HCT116 (cell line): Measurements from ENCODE around the gene KRIT1. TPM values are rescaled to one million over a fixed set of nuclear protein-coding genes. Genes with fewer than 3 reads are reported as not detected.

Experiments
- ATAC-seq: fragments of 200-7000 bp; cut with Tn5 transposase; 2 replicates; pipeline ENCODE4 v1.9.1; 2020; ENCODE audit warnings: mild to moderate bottlenecking, moderate library complexity
- BruUV-seq: library from RNA; stranded (reverse); fragments of 400-500 nt; replicated peaks from 2 replicates; lab custom pipeline; 2021; lab: Mats Ljungman, UMichigan
- CTCF ChIA-PET: fragments of 300-600 bp; sonication (Branson Sonifier 250); formaldehyde crosslinking; loops from one replicate; lab custom pipeline; 2021; ENCODE audit warnings: antibody characterized with exemption; lab: Charles Lee
- POLR2A ChIA-PET: fragments of 300-600, 350-600 bp; sonication (Branson Sonifier 250); formaldehyde crosslinking; loops from one replicate; lab custom pipeline; 2021; ENCODE audit warnings: antibody characterized with exemption; lab: Charles Lee
- RAD21 ChIA-PET, 2 experiments: fragments of 300-600 bp; sonication (Branson Sonifier 250); formaldehyde crosslinking; loops; one replicate each; lab custom pipeline; 2023; ENCODE audit warnings: low total read pairs in 2 of 2; ENCODE audit not compliant: uncharacterized antibody in 2 of 2, unreplicated experiment in 2 of 2, low non-redundant PET in 1 of 2; lab: Charles Lee
- DNase-seq: peaks from one replicate; pipeline ENCODE4 v3.0.0-alpha.2; 2010; ENCODE audit warnings: low read depth, low spot score
- H2AFZ ChIP-seq: fragments of 200-600 bp; shearing (Covaris generic), sonication (generic); 2 replicates; pipeline ENCODE4 v1.6.1; 2017; ENCODE audit warnings: low read depth, mixed run types, mixed read lengths, antibody characterized with exemption, low read length; ENCODE audit not compliant: poor library complexity, severe bottlenecking
- H3K27ac ChIP-seq: 2 replicates; pipeline ENCODE4 v1.5.1; 2012; ENCODE audit warnings: low read depth, low read length
- H3K27me3 ChIP-seq: fragments of 200-600 bp; sonication (generic); 2 replicates; pipeline ENCODE4 v1.6.1; 2016; ENCODE audit warnings: mixed run types, low read length, mixed read lengths; ENCODE audit not compliant: insufficient read depth
- H3K36me3 ChIP-seq, 2 experiments: fragments of 200-500 bp in 1 of 2; fragments of 200-600 bp in 1 of 2; sonication (Bioruptor generic) in 1 of 2; sonication (generic) in 1 of 2; 2 replicates each; pipeline versions ENCODE4 v1.5.1 to v1.6.1; 2014 to 2016; ENCODE audit warnings: low read length in 2 of 2, inconsistent platforms in 1 of 2, mixed read lengths in 1 of 2, mixed run types in 1 of 2; ENCODE audit not compliant: insufficient read depth in 2 of 2, control insufficient read depth in 1 of 2
- H3K4me1 ChIP-seq, 2 experiments: fragments of 200-600 bp in 1 of 2; sonication (generic) in 1 of 2; 2 replicates each; pipeline versions ENCODE4 v1.5.1 to v1.6.1; 2012 to 2017; ENCODE audit warnings: low read length in 2 of 2, inconsistent platforms in 1 of 2, mild to moderate bottlenecking in 1 of 2, mixed read lengths in 1 of 2, mixed run types in 1 of 2, moderate library complexity in 1 of 2; ENCODE audit not compliant: insufficient read depth in 2 of 2, control insufficient read depth in 1 of 2
- H3K4me2 ChIP-seq: fragments of 200-600 bp; sonication (generic); 2 replicates; pipeline ENCODE4 v1.6.1; 2017; ENCODE audit warnings: mixed run types, low read length, mixed read lengths
- H3K4me3 ChIP-seq, 2 experiments: fragments of 200-600 bp in 1 of 2; sonication (generic) in 1 of 2; replicated peaks in 1 of 2; 2 replicates each; pipeline ENCODE4 v1.5.1; 2011 to 2016; ENCODE audit warnings: low read length in 2 of 2, control low read depth in 1 of 2, low read depth in 1 of 2, mild to moderate bottlenecking in 1 of 2, mixed read lengths in 1 of 2, mixed run types in 1 of 2
- H3K79me2 ChIP-seq: fragments of 200-600 bp; sonication (generic); 2 replicates; pipeline ENCODE4 v1.6.1; 2017; ENCODE audit warnings: mild to moderate bottlenecking, mixed run types, low read length, moderate library complexity, mixed read lengths; ENCODE audit not compliant: insufficient read depth
- H3K9ac ChIP-seq: fragments of 200-600 bp; sonication (generic); 2 replicates; pipeline ENCODE4 v1.6.1; 2016; ENCODE audit warnings: low read length, mixed read lengths
- H3K9me2 ChIP-seq: fragments of 200-600 bp; sonication (generic), shearing (Covaris generic); 2 replicates; pipeline ENCODE4 v1.6.1; 2017; ENCODE audit warnings: mixed run types, mild to moderate bottlenecking, moderate library complexity; ENCODE audit not compliant: insufficient read depth
- H3K9me3 ChIP-seq, 2 experiments: fragments of 200-500 bp in 1 of 2; fragments of 200-600 bp in 1 of 2; sonication (Bioruptor generic) in 1 of 2; sonication (generic) in 1 of 2; 2 replicates each; pipeline ENCODE4 v1.6.1; 2014 to 2017; ENCODE audit warnings: low read length in 2 of 2, mixed read lengths in 2 of 2, inconsistent platforms in 1 of 2, low read depth in 1 of 2, mild to moderate bottlenecking in 1 of 2, mixed run types in 1 of 2, moderate library complexity in 1 of 2; ENCODE audit not compliant: control insufficient read depth in 1 of 2, insufficient read depth in 1 of 2
- H4K20me1 ChIP-seq: fragments of 200-600 bp; sonication (generic), shearing (Covaris generic); 2 replicates; pipeline ENCODE4 v1.6.1; 2017; ENCODE audit warnings: mixed run types, mild to moderate bottlenecking, moderate library complexity; ENCODE audit not compliant: insufficient read depth
- CBX3 ChIP-seq: IDR thresholded peaks from 2 replicates; pipeline ENCODE4 v1.6.1; 2012; ENCODE audit warnings: low read depth
- CEBPB ChIP-seq: IDR thresholded peaks from 2 replicates; pipeline ENCODE4 v1.6.1; 2012; ENCODE audit warnings: low read depth
- ELF1 ChIP-seq: IDR thresholded peaks from 2 replicates; pipeline ENCODE4 v1.6.1; 2012; ENCODE audit warnings: low read depth, borderline replicate concordance
- EZH2 ChIP-seq: fragments of 200-600 bp; sonication (generic); IDR thresholded peaks from 2 replicates; pipeline ENCODE4 v1.6.1; 2017; ENCODE audit warnings: antibody characterized with exemption, mixed run types
- FOSL1 ChIP-seq: IDR thresholded peaks from 2 replicates; pipeline ENCODE4 v1.6.1; 2012; ENCODE audit warnings: low read depth
- JUND ChIP-seq: IDR thresholded peaks from 2 replicates; pipeline ENCODE4 v1.6.1; 2012
- POLR2A ChIP-seq: IDR thresholded peaks from 2 replicates; pipeline ENCODE4 v1.7.0; 2011; ENCODE audit warnings: borderline replicate concordance; ENCODE audit not compliant: insufficient read depth, insufficient read length; ENCODE audit errors: extremely low read depth
- POLR2AphosphoS5 ChIP-seq: IDR thresholded peaks from 2 replicates; pipeline ENCODE4 v1.6.1; 2011; ENCODE audit warnings: mild to moderate bottlenecking, low read depth, low read length, moderate library complexity
- SIN3A ChIP-seq: IDR thresholded peaks from 2 replicates; pipeline ENCODE4 v1.6.1; 2012; ENCODE audit warnings: low read depth
- SP1 ChIP-seq: IDR thresholded peaks from 2 replicates; pipeline ENCODE4 v1.6.1; 2012; ENCODE audit warnings: low read depth
- SRF ChIP-seq: IDR thresholded peaks from 2 replicates; pipeline ENCODE4 v1.6.1; 2012; ENCODE audit warnings: low read depth
- YY1 ChIP-seq: IDR thresholded peaks from 2 replicates; pipeline ENCODE4 v1.6.1; 2011; ENCODE audit warnings: low read length, low read depth, moderate library complexity, mild to moderate bottlenecking; ENCODE audit not compliant: insufficient replicate concordance; ENCODE audit errors: extremely low read depth
- ZFX ChIP-seq: fragments of 450-650 bp; IDR thresholded peaks from 2 replicates; pipeline ENCODE4 v1.6.1; 2017
- ZNF274 ChIP-seq: fragments of 200-500 bp; sonication (Bioruptor generic); IDR thresholded peaks from 2 replicates; pipeline ENCODE4 v1.6.1; 2014; ENCODE audit warnings: mild to moderate bottlenecking, low read depth, low read length, inconsistent platforms
- intact Hi-C: fragments of 100-400 bp; cut with micrococcal nuclease; formaldehyde crosslinking; loops from 2 replicates; pipeline ENCODE4 v1.10.0; 2022
- total RNA-seq: library from RNA; stranded (reverse); gene quantifications from one replicate; pipeline ENCODE4 v1.2.1, GENCODE V29; 2021; ENCODE audit not compliant: unreplicated experiment
- TF ChIP-seq, protein P1 (sequence below): IDR thresholded peaks from 2 replicates; pipeline ENCODE4 v1.6.1; 2012; ENCODE audit warnings: low read depth
- TF ChIP-seq, protein P2 (sequence below): IDR thresholded peaks from 2 replicates; pipeline ENCODE4 v1.6.1; 2011; ENCODE audit warnings: mild to moderate bottlenecking, low read length, moderate library complexity; ENCODE audit not compliant: insufficient replicate concordance; ENCODE audit errors: extremely low read depth
- TF ChIP-seq, protein P3 (sequence below), 3 experiments: fragments of 200-600 bp in 1 of 3; sonication (generic) in 1 of 3; IDR thresholded peaks in 2 of 3; conservative IDR thresholded peaks in 1 of 3; 2 replicates each; pipeline ENCODE4 v1.5.1; 2012 to 2017; ENCODE audit warnings: low read depth in 2 of 3, low read length in 2 of 3, antibody characterized with exemption in 1 of 3, borderline replicate concordance in 1 of 3, control low read depth in 1 of 3, mild to moderate bottlenecking in 1 of 3, mixed read lengths in 1 of 3, mixed run types in 1 of 3, moderate library complexity in 1 of 3; ENCODE audit not compliant: insufficient read depth in 1 of 3
- TF ChIP-seq, protein P4 (sequence below): IDR thresholded peaks from 2 replicates; pipeline ENCODE4 v1.6.1; 2012

KRIT1 gene
- total RNA-seq, 1 experiment from 2014 or later, result 32.4 TPM

DNA sequence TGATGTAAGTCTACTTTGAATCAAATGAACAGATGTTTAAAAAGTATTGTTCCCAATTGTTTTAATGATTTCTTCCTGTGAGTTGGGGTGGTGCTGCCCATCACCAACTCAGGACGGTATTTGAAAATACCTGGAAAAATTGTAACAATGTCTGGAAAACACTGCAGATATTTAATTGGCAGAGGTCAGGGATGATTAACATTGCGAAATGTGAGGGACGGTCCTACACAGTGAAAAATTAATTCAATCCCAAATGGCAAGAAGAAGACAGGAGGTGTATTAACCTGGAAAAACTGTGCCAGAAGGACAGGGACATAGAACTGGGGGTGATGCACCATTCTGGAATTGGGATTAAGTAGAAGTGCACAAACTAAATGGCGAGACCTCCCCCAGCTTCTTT, 29.6 kb upstream of the KRIT1 start:
- no TSS peak for BruUV-seq
- Histone ChIP-seq H3K27me3 (no peaks in the 10 kb centered on the region), H3K27ac (no peak overlapping the region), H3K4me3 (no peak overlapping the region), H3K4me1 (no peaks in the 10 kb centered on the region), H3K9me2 (no peaks in the 10 kb centered on the region), H3K79me2 (peaks cover 67% of the 10 kb centered on the region), H3K4me2 (no peak overlapping the region), H2AFZ (no peak overlapping the region), H3K36me3 (no peaks in the 10 kb centered on the region), H3K9me3 (no peaks in the 10 kb centered on the region), H3K9ac (no peak overlapping the region), H4K20me1 (no peaks in the 10 kb centered on the region)
- TF ChIP-seq CBX3 (no peak), ELF1 (no peak), YY1 (no peak), EZH2 (no peak), SRF (no peak), ZFX (no peak), CEBPB (no peak), SIN3A (no peak), SP1 (no peak), ZNF274 (no peak), POLR2A (no peak), POLR2AphosphoS5 (no peak), FOSL1 (no peak), JUND (no peak)
- TF ChIP-seq, protein P1, sequence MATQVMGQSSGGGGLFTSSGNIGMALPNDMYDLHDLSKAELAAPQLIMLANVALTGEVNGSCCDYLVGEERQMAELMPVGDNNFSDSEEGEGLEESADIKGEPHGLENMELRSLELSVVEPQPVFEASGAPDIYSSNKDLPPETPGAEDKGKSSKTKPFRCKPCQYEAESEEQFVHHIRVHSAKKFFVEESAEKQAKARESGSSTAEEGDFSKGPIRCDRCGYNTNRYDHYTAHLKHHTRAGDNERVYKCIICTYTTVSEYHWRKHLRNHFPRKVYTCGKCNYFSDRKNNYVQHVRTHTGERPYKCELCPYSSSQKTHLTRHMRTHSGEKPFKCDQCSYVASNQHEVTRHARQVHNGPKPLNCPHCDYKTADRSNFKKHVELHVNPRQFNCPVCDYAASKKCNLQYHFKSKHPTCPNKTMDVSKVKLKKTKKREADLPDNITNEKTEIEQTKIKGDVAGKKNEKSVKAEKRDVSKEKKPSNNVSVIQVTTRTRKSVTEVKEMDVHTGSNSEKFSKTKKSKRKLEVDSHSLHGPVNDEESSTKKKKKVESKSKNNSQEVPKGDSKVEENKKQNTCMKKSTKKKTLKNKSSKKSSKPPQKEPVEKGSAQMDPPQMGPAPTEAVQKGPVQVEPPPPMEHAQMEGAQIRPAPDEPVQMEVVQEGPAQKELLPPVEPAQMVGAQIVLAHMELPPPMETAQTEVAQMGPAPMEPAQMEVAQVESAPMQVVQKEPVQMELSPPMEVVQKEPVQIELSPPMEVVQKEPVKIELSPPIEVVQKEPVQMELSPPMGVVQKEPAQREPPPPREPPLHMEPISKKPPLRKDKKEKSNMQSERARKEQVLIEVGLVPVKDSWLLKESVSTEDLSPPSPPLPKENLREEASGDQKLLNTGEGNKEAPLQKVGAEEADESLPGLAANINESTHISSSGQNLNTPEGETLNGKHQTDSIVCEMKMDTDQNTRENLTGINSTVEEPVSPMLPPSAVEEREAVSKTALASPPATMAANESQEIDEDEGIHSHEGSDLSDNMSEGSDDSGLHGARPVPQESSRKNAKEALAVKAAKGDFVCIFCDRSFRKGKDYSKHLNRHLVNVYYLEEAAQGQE, result no peak
- TF ChIP-seq, protein P2, sequence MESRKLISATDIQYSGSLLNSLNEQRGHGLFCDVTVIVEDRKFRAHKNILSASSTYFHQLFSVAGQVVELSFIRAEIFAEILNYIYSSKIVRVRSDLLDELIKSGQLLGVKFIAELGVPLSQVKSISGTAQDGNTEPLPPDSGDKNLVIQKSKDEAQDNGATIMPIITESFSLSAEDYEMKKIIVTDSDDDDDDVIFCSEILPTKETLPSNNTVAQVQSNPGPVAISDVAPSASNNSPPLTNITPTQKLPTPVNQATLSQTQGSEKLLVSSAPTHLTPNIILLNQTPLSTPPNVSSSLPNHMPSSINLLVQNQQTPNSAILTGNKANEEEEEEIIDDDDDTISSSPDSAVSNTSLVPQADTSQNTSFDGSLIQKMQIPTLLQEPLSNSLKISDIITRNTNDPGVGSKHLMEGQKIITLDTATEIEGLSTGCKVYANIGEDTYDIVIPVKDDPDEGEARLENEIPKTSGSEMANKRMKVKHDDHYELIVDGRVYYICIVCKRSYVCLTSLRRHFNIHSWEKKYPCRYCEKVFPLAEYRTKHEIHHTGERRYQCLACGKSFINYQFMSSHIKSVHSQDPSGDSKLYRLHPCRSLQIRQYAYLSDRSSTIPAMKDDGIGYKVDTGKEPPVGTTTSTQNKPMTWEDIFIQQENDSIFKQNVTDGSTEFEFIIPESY, result no peak
- TF ChIP-seq, protein P3, sequence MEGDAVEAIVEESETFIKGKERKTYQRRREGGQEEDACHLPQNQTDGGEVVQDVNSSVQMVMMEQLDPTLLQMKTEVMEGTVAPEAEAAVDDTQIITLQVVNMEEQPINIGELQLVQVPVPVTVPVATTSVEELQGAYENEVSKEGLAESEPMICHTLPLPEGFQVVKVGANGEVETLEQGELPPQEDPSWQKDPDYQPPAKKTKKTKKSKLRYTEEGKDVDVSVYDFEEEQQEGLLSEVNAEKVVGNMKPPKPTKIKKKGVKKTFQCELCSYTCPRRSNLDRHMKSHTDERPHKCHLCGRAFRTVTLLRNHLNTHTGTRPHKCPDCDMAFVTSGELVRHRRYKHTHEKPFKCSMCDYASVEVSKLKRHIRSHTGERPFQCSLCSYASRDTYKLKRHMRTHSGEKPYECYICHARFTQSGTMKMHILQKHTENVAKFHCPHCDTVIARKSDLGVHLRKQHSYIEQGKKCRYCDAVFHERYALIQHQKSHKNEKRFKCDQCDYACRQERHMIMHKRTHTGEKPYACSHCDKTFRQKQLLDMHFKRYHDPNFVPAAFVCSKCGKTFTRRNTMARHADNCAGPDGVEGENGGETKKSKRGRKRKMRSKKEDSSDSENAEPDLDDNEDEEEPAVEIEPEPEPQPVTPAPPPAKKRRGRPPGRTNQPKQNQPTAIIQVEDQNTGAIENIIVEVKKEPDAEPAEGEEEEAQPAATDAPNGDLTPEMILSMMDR (IDR thresholded peaks at IDR 0.05 in 2 of 3, conservative IDR thresholded peaks at IDR 0.05 in 1 of 3; ENCODE audit: borderline replicate concordance in 1 of 3, insufficient read depth in 1 of 3, low read depth in 2 of 3, low read length in 2 of 3), result no peak
- TF ChIP-seq, protein P4, sequence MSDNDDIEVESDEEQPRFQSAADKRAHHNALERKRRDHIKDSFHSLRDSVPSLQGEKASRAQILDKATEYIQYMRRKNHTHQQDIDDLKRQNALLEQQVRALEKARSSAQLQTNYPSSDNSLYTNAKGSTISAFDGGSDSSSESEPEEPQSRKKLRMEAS, result no peak
- intact Hi-C loops, result no loop called here
- ChIA-PET RAD21 (no interaction called here), CTCF (no interaction called here), POLR2A (no interaction called here)
- DNase-seq (no peak), ATAC-seq (no peak)
